HG03139 (cell line): ENCODE data around the gene FIBCD1.

ENCODE experiments used
- ATAC-seq: cut with Tn5 transposase; IDR thresholded peaks from one replicate; pipeline ENCODE4 v1.9.1; 2021; ENCODE audit not compliant: unreplicated experiment

FIBCD1 gene

DNA sequence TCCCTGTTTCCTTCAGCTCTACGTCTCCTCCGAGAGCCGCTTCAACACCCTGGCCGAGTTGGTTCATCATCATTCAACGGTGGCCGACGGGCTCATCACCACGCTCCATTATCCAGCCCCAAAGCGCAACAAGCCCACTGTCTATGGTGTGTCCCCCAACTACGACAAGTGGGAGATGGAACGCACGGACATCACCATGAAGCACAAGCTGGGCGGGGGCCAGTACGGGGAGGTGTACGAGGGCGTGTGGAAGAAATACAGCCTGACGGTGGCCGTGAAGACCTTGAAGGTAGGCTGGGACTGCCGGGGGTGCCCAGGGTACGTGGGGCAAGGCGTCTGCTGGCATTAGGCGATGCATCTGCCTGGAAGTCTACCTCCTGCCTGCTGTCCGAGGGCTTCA is 76.3 kb downstream of the FIBCD1 start:
- ATAC-seq = no peak

DNA sequence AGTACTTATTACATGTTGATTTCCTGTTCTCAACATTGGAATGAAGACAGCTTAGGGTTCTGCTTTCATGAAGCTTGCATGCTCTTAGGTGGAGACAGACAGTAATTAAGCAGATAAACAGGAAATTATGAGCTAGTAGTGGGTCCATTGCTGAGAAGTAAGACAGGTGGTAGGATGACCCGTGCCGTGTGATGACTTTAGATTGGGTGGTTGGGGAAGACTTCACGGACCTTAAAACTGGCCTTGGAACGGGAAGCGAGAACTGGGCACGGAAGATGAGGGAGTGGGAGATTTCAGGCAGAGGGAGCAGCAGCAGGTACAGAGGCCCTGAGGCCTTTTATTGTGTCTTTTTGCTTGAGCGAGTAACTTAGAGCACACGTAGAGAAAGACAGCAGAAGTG is 76.8 kb downstream of the FIBCD1 start:
- no peak for ATAC-seq

DNA sequence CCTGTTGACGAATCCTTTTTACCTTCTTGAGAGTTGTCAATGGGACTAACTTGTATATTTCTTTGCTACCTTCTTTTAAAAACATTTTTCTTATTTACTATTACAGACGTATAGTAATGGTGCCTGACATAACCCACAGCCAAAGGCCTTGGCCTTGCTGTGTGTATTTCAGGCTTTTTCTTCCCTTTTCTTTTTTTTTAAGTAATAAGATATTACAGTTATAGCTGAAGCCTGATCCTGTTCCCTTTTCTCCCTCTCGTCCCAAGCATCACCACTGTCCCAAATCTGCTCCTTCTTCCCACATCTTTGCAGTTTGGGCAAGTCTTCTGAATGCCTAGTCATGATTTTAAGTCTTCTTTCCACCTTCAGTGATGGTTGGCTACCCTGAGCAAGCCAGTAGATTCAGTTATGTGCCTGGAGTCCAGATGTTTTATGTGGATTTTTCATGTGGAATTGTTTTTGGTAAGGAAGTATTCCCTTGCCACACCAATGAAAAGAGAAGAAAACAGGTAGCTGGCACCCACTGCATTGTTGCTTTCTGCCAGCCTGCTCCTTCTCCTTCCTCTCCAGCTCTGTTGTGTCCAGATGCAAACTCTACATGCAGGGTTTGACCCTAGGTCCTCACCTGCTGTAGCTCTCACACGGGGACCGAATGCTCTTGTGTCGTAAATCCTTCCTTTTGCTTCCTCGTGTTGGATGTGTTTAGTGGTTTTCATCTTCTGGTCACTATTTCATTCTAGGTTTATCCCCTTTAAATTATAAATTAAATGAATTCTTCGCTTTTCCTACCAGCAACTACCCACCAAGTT is 77.5 kb downstream of the FIBCD1 start:
- ATAC-seq = no peak

DNA sequence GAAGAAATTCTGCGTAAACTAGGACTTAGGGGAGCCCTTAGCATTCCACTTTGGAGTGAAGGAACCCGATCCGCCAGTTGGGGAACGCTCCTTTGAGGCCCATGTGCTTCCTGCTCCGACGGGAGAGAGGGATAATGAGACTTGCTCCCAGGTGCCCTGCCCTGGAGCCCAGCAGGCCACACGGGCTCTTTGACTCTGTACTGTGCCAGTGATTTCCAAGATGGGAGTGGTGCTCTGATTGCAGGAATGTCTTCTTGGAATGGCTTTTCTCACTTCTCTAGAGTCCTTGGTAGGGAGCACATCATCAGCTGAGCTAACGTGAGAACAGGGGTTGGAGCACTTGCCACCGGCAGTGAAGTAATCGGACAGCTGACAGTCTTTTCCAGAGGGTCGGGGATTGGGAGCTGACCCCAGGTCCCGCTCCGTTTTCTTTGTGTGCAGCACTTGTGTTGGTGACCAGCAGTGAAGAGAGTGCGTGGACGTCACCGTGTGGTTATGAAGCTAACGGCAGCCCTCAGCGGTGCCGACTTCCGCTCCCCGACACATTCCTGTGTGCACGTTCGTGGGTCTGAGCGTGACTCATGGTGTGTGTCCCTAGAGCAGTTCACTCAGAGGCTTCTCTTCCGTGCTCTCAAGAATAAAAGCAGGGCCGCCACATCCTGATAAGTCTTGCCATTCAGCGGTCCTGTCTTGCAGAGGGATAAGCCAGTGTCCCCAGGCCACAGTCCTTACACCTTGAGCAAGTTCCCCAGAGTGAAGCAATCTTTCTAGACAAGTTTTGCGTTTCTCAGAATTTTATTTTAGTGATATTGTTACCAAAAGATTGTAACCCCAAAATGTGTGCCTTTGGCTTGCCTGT is 78.4 kb downstream of the FIBCD1 start:
- ATAC-seq = no peak

DNA sequence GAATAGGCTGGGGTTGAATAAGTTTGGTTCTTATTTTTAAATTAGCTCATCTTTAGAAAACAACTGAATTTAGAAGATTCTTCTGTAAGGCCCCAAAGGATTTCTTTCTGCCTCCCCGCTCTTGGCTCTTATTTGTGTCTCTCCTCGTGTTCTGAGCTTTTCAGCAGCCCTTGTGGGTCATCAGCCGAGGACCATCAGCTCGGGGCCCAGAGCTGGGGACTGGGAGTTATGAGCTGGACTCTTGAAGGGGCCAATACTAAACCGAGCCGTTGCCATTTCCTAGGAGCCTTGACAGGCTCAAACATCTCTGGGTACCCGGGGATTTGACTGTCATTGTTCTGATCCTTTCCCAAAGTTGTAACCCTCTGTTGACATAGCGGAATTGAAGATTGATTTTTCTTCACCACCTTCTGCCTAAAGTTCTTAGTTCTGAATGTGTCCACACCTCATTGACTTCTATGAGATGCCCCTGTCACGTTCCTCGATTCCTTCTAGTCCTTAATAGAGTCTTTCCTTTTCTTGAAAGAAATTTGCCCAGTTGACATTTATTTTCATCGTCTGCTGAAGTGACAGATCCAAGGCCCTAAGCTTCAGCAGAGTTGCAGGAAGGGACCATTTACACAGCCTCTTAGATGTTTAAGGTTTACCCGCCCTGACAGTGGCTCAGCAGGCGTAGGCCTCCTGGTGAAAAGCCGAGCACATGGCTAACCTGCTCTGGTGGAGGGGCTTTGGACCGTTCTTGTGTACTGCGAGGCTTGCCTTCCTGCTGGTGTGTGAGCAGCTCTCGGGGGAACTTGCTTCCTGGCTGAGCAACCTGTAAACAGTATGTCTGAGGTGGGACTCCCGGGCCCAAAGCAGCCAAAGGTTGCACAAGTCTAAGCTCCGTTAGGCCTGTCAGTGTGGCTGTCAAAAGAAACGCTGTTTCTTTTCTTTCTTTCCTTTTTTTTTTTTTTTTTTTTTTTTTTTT is 80.0 kb downstream of the FIBCD1 start:
- ATAC-seq = no peak

DNA sequence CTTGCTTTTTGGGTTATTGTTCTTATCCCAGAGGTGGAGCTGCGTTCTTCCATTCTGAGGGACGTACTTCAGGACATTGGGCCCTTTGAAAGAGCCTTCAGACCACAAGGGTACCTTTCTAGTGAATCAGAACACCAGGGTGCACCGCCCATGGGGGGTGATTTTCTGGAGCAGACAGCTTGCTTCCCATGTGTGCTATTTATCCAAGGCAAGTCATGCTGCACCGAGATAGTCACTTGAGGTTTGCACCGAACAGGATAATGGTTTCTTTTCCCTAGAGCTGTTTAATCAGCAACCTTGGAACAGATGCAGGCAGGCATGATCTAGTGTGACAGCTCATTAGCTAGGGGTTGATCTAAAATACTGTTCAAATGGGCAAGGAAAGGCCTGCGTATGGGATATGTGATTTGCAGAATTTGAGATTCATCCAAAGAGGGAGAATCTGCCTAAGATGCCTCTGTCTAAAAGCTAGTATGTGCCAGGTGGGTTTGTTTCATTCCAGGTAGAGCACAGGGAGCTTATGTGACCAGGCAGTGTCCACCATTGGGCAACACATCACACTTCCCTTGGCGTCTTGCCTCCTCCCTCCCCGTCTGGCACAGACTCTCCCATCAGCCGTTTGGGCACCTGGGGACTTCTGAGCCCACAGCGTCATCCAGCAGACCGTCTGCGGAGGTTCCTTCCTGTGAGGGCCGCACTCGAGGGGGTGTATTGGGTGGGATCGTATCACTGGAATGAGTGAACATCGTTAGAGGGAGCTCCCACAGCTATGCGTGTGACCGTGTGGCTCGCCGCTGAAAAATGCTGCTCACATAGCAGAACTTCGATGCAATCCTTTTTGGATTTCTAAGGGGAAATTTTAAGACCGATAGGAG is 80.9 kb downstream of the FIBCD1 start:
- no peak for ATAC-seq

DNA sequence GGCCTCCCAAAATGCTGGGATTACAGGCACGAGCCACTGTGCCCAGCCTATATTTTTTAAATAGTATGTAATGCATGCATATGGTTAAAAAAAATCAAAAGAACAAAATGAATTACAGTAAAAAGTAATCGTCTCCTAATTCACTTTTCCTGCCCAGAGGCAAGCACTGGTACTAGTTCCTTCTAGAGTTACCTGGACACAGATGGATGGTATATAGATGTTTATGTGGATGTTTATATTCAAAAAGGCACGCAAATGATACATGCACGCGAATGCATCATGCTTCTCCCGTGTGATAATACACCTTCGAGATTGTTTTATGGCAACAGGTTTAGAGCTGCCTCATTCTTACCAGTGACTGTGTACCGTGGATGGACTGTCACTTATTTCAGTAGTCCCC is 82.6 kb downstream of the FIBCD1 start:
- no peak for ATAC-seq

DNA sequence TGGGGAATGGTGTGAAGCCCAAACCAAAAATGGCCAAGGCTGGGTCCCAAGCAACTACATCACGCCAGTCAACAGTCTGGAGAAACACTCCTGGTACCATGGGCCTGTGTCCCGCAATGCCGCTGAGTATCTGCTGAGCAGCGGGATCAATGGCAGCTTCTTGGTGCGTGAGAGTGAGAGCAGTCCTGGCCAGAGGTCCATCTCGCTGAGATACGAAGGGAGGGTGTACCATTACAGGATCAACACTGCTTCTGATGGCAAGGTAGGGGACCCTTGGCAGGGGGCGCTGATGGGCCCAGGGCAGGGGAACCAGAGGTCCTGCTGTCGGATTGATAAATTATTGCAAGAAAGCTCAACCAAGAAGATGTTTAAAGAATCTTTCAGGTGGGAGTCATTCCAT is 84.2 kb downstream of the FIBCD1 start:
- ATAC-seq = no peak

DNA sequence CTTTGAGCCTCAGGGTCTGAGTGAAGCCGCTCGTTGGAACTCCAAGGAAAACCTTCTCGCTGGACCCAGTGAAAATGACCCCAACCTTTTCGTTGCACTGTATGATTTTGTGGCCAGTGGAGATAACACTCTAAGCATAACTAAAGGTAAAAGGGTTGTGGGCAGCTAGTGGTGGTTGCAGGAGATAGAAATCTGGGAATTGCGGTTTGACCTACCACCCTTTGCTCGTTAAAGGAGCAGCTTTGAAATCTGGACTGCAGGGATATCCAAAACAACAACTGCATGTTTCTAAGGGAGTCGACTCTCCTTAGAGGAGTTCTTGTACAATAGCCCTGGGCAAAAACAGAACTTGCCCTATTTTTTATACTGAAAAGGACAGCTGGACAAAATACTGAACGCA is 85.0 kb downstream of the FIBCD1 start:
- ATAC-seq = no peak

DNA sequence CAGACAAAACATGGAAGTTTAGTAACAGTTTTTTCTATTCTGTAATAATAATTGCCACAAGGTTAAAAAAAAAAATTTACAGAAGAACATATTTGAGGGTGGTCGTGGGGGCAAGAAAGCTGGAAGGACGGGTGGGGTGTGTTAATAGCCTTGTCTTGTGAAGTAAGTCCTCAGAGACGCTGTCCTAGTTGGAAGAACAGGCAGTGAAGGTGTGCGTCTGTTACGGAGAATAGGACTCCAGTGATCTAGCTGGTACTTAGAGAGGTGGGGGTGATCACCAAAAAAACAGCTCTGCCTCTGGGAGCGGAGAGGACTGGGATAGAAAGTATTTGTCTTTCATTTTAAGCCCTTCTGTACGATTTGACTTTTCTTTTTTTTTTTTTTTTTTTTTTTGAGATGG is 86.2 kb downstream of the FIBCD1 start:
- no peak for ATAC-seq
